SK-N-SH (cell line): Measurements from ENCODE around the gene PODN. TPM values are rescaled to one million over a fixed set of nuclear protein-coding genes. Genes with fewer than 3 reads are reported as not detected.

Source experiments
- CTCF ChIA-PET: fragments of 300-600, 350-600 bp; formaldehyde crosslinking; extraction: SDS; loops from one replicate; lab custom pipeline; 2021; lab: Yijun Ruan, JAX
- POLR2A ChIA-PET: fragments of 350-600 bp; sonication (Branson Sonifier 250); formaldehyde crosslinking; extraction: SDS; loops from one replicate; lab custom pipeline; 2020; ENCODE audit warnings: antibody characterized with exemption, inconsistent platforms; lab: Yijun Ruan, JAX
- DNase-seq: peaks from one replicate; pipeline ENCODE4 v3.0.0; 2012
- H2AFZ ChIP-seq: fragments of 200-600 bp; sonication (generic); 2 replicates; pipeline ENCODE4 v1.8.1; 2016; ENCODE audit warnings: antibody characterized with exemption, mild to moderate bottlenecking, low read depth
- H3F3A ChIP-seq: fragments of 200-600 bp; sonication (generic); replicated peaks from 2 replicates; pipeline ENCODE3; 2016; ENCODE audit warnings: antibody characterized with exemption, mild to moderate bottlenecking; ENCODE audit not compliant: insufficient read depth
- H3K27ac ChIP-seq, 2 experiments: fragments of 200-500 bp in 1 of 2; fragments of 200-600 bp in 1 of 2; sonication (Bioruptor generic) in 1 of 2; sonication (generic), shearing (Covaris generic) in 1 of 2; 2 replicates each; pipeline versions ENCODE4 v1.5.1 to v1.6.1; 2014 to 2016; ENCODE audit warnings: low read depth in 2 of 2, inconsistent platforms in 1 of 2, low read length in 1 of 2, mild to moderate bottlenecking in 1 of 2, mixed read lengths in 1 of 2
- H3K27me3 ChIP-seq: fragments of 200-600 bp; sonication (generic), shearing (Covaris generic); 2 replicates; pipeline ENCODE4 v1.6.1; 2016; ENCODE audit warnings: mixed run types; ENCODE audit not compliant: insufficient read depth
- H3K36me3 ChIP-seq, 2 experiments: fragments of 200-500 bp in 1 of 2; fragments of 200-600 bp in 1 of 2; sonication (Bioruptor generic) in 1 of 2; sonication (generic) in 1 of 2; replicated peaks in 1 of 2; 2 replicates each; pipeline versions ENCODE3 to v1.5.1; 2014 to 2016; ENCODE audit warnings: low read length in 1 of 2, mild to moderate bottlenecking in 1 of 2; ENCODE audit not compliant: insufficient read depth in 2 of 2, control insufficient read depth in 1 of 2
- H3K4me1 ChIP-seq, 2 experiments: fragments of 200-500 bp in 1 of 2; fragments of 200-600 bp in 1 of 2; sonication (Bioruptor generic) in 1 of 2; sonication (generic), shearing (Covaris generic) in 1 of 2; 2 replicates each; pipeline versions ENCODE4 v1.5.1 to v1.6.1; 2014 to 2016; ENCODE audit warnings: low read depth in 1 of 2, low read length in 1 of 2, mixed run types in 1 of 2; ENCODE audit not compliant: insufficient read depth in 2 of 2, control insufficient read depth in 1 of 2
- H3K4me2 ChIP-seq: fragments of 200-600 bp; sonication (generic), shearing (Covaris generic); 2 replicates; pipeline ENCODE4 v1.6.1; 2017; ENCODE audit warnings: mixed run types
- H3K4me3 ChIP-seq, 2 experiments: fragments of 200-500 bp in 1 of 2; fragments of 200-600 bp in 1 of 2; sonication (Bioruptor generic) in 1 of 2; sonication (generic), shearing (Covaris generic) in 1 of 2; 2 replicates each; pipeline versions ENCODE4 v1.5.1 to v1.8.1; 2014 to 2016; ENCODE audit warnings: low read depth in 2 of 2, inconsistent platforms in 1 of 2, low read length in 1 of 2, mild to moderate bottlenecking in 1 of 2, mixed read lengths in 1 of 2, moderate library complexity in 1 of 2
- H3K79me2 ChIP-seq: fragments of 200-600 bp; sonication (generic); 2 replicates; pipeline ENCODE4 v1.8.1; 2017; ENCODE audit warnings: mild to moderate bottlenecking; ENCODE audit not compliant: insufficient read depth
- H3K9ac ChIP-seq: fragments of 200-600 bp; sonication (generic); 2 replicates; pipeline ENCODE4 v1.6.1; 2017; ENCODE audit warnings: mixed run types
- H3K9me2 ChIP-seq: fragments of 200-600 bp; sonication (generic); 2 replicates; pipeline ENCODE4 v1.6.1; 2017; ENCODE audit warnings: mixed run types
- H3K9me3 ChIP-seq: fragments of 200-600 bp; sonication (generic); 2 replicates; pipeline ENCODE4 v1.6.1; 2017; ENCODE audit warnings: mixed run types, mild to moderate bottlenecking, moderate library complexity
- H4K20me1 ChIP-seq: fragments of 200-600 bp; sonication (generic); 2 replicates; pipeline ENCODE4 v1.6.1; 2017; ENCODE audit warnings: mild to moderate bottlenecking, mixed run types; ENCODE audit not compliant: insufficient read depth
- CHD2 ChIP-seq: fragments of 150-350 bp; IDR thresholded peaks from 2 replicates; pipeline ENCODE4 v1.6.1; 2018; ENCODE audit warnings: low read length; ENCODE audit not compliant: partially characterized antibody
- CTCF ChIP-seq: fragments of 200-600 bp; sonication (generic); IDR thresholded peaks from 2 replicates; pipeline ENCODE4 v1.6.1; 2017; ENCODE audit warnings: antibody characterized with exemption, mild to moderate bottlenecking, moderate library complexity
- ELF1 ChIP-seq: IDR thresholded peaks from 2 replicates; pipeline ENCODE4 v1.4.0; 2012
- EP300 ChIP-seq, 2 experiments: IDR thresholded peaks; 2 replicates each; pipeline versions ENCODE4 v1.4.0 to v1.6.1; 2012; ENCODE audit warnings: borderline replicate concordance in 1 of 2, low read depth in 1 of 2, low read length in 1 of 2
- EZH2phosphoT487 ChIP-seq: fragments of 200-600 bp; sonication (generic); IDR thresholded peaks from 2 replicates; pipeline ENCODE4 v1.6.1; 2017; ENCODE audit warnings: low read depth, mixed run types, mild to moderate bottlenecking, antibody characterized with exemption, moderate library complexity, borderline replicate concordance
- GABPA ChIP-seq: IDR thresholded peaks from 2 replicates; pipeline ENCODE4 v1.4.0; 2012; ENCODE audit warnings: low read depth, mild to moderate bottlenecking
- JUND ChIP-seq: IDR thresholded peaks from 2 replicates; pipeline ENCODE4 v1.4.0; 2012
- MAX ChIP-seq: IDR thresholded peaks from 2 replicates; pipeline ENCODE4 v1.4.0; 2012; ENCODE audit warnings: low read depth
- MEF2A ChIP-seq: IDR thresholded peaks from 2 replicates; pipeline ENCODE4 v1.4.0; 2012; ENCODE audit warnings: low read depth, borderline replicate concordance
- MXI1 ChIP-seq: IDR thresholded peaks from 2 replicates; pipeline ENCODE4 v1.6.1; 2012; ENCODE audit warnings: mild to moderate bottlenecking, low read depth, low read length, improper control_type of control experiment
- NRF1 ChIP-seq: IDR thresholded peaks from 2 replicates; pipeline ENCODE4 v1.6.1; 2012; ENCODE audit warnings: low read depth, mild to moderate bottlenecking, low read length
- PBX3 ChIP-seq: IDR thresholded peaks from 2 replicates; pipeline ENCODE4; 2012
- RAD21 ChIP-seq: IDR thresholded peaks from 2 replicates; pipeline ENCODE4 v1.6.1; 2012; ENCODE audit warnings: mild to moderate bottlenecking, low read length
- REST ChIP-seq: IDR thresholded peaks from 2 replicates; pipeline ENCODE4 v1.6.1; 2012; ENCODE audit warnings: mild to moderate bottlenecking, low read depth, low read length, moderate library complexity
- TEAD4 ChIP-seq: IDR thresholded peaks from 2 replicates; pipeline ENCODE4 v1.4.0; 2012; ENCODE audit warnings: mild to moderate bottlenecking, borderline replicate concordance; ENCODE audit not compliant: insufficient read depth
- USF1 ChIP-seq: IDR thresholded peaks from 2 replicates; pipeline ENCODE4 v1.4.0; 2012; ENCODE audit warnings: low read depth, borderline replicate concordance
- ZBTB33 ChIP-seq: IDR thresholded peaks from 2 replicates; pipeline ENCODE4 v1.4.0; 2012; ENCODE audit warnings: low read depth, borderline replicate concordance
- WGBS: methylation state at CpG from one replicate; pipeline ENCODE4 v1.1.6; 2017; ENCODE audit warnings: low lambda C conversion rate; 5-methylcytosine and 5-hydroxymethylcytosine counted together
- polyA plus RNA-seq, 3 experiments: library from polyadenylated mRNA; depleted of rRNA; stranded (reverse); fragments of >200 nt; gene quantifications; 2 replicates each; pipeline ENCODE4 v1.2.3, GENCODE V29; 2012

PODN gene
- polyA plus RNA-seq, 1 of the 3 experiments (the other 2 are of a cell fraction): 2.0 TPM

- no peak for DNase-seq
- H3K79me2 ChIP-seq: no peaks in the 10 kb centered on the region
- H3K4me1 ChIP-seq: peaks cover 15 to 19% of the 10 kb centered on the region in 2 experiments; a peak in 2 of 4 replicates
- no peak overlapping the region for H3K4me3 ChIP-seq
- H3K27me3 ChIP-seq: no peaks in the 10 kb centered on the region
- no peaks in the 10 kb centered on the region for H3K36me3 ChIP-seq
- no peak overlapping the region for H3K9ac ChIP-seq
- H3F3A ChIP-seq: no peaks in the 10 kb centered on the region
- CTCF ChIA-PET: no interaction called here
- H3K4me2 ChIP-seq: no peak overlapping the region
- POLR2A ChIA-PET: no interaction called here
- WGBS: 60% methylated on average over 4 of the region's 10 CpGs
- no peak overlapping the region for H3K27ac ChIP-seq
- H2AFZ ChIP-seq: no peak overlapping the region
- H4K20me1 ChIP-seq: no peaks in the 10 kb centered on the region
- TF ChIP-seq MAX: no peak
- no peak for TF ChIP-seq NRF1
- TF ChIP-seq JUND: no peak
- TF ChIP-seq ZBTB33: no peak
- TF ChIP-seq RAD21: no peak
- no peak for TF ChIP-seq MEF2A
- no peak for TF ChIP-seq CHD2
- TF ChIP-seq GABPA: no peak
- TF ChIP-seq REST: no peak
- no peak for TF ChIP-seq MXI1
- TF ChIP-seq USF1: no peak
- TF ChIP-seq TEAD4: no peak
- TF ChIP-seq CTCF: no peak
- no peak for TF ChIP-seq PBX3
- no peak for TF ChIP-seq EP300 (IDR thresholded peaks at IDR 0.05; ENCODE audit: borderline replicate concordance in 1 of 2, low read depth in 1 of 2, low read length in 1 of 2)
- TF ChIP-seq EZH2phosphoT487: no peak
- no peak for TF ChIP-seq ELF1
- H3K9me3 ChIP-seq: no peaks in the 10 kb centered on the region
- no peaks in the 10 kb centered on the region for H3K9me2 ChIP-seq
These were observed 63.8 kb downstream of the PODN start for GRCh38 chr1:53125623-53126360.
